Panc1 (cell line): ENCODE results near the gene PDCD1.

Source experiments
- CTCF ChIP-seq: fragments of 450-650 bp; IDR thresholded peaks from 2 replicates; pipeline ENCODE4 v1.5.1; 2017; ENCODE audit warnings: mild to moderate bottlenecking
- POLR2AphosphoS5 ChIP-seq: IDR thresholded peaks from 2 replicates; pipeline ENCODE4 v1.6.1; 2012; ENCODE audit warnings: mild to moderate bottlenecking, low read depth, low read length, moderate library complexity
- SIN3A ChIP-seq: IDR thresholded peaks from 2 replicates; pipeline ENCODE4 v1.6.1; 2012; ENCODE audit warnings: low read depth, mild to moderate bottlenecking, low read length, moderate library complexity, borderline replicate concordance; ENCODE audit not compliant: insufficient read depth
- TCF7L2 ChIP-seq: IDR thresholded peaks from 2 replicates; pipeline ENCODE4 v1.6.1; 2011; ENCODE audit warnings: mild to moderate bottlenecking, low read depth, low read length, inconsistent platforms
- TF ChIP-seq, protein P1 (sequence below), 2 experiments: IDR thresholded peaks; 2 replicates each; pipeline ENCODE4 v1.6.1; 2011 to 2012; ENCODE audit warnings: low read depth in 2 of 2, control low read depth in 1 of 2, low read length in 1 of 2, mild to moderate bottlenecking in 1 of 2, moderate library complexity in 1 of 2; ENCODE audit not compliant: insufficient read depth in 1 of 2

DNA sequence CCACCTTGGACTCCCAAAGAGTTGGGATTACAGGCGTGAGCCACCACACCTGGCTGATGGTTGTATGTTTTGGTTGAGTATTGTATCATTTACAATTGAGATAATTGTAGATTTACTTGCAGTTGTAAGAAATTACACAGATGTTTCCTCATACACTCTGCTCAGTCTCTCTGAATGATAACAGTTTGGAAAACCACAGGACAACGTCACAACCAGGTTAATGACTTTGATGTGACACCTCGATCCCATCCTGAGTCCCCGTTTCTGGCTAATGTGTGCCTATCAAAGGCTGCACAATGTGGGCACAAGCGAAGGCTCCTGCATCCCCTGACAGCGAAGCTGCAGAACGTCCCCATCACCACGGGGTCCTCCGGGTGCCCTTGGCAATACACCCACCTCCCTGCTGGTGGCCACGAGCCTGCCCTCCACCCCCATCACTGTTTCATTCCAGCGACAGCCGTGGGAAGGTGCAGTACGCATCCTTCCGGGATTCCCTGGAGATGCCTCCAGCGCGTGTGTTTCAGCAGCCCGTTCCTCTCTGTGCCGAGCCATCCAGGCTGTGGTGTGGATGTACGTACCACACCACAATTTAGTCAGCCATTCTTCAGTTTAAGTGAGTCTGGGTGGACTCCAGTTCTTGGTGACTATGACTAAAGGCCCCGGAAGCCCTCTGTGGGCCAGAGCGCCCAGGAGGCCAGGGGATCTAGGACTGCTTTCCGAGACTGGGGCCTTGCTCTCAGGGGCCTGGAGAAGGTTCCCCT, 4.3 kb upstream of the PDCD1 start:
- TF ChIP-seq POLR2AphosphoS5 (no peak), CTCF (no peak), SIN3A (no peak), TCF7L2 (no peak)
- TF ChIP-seq, protein P1, sequence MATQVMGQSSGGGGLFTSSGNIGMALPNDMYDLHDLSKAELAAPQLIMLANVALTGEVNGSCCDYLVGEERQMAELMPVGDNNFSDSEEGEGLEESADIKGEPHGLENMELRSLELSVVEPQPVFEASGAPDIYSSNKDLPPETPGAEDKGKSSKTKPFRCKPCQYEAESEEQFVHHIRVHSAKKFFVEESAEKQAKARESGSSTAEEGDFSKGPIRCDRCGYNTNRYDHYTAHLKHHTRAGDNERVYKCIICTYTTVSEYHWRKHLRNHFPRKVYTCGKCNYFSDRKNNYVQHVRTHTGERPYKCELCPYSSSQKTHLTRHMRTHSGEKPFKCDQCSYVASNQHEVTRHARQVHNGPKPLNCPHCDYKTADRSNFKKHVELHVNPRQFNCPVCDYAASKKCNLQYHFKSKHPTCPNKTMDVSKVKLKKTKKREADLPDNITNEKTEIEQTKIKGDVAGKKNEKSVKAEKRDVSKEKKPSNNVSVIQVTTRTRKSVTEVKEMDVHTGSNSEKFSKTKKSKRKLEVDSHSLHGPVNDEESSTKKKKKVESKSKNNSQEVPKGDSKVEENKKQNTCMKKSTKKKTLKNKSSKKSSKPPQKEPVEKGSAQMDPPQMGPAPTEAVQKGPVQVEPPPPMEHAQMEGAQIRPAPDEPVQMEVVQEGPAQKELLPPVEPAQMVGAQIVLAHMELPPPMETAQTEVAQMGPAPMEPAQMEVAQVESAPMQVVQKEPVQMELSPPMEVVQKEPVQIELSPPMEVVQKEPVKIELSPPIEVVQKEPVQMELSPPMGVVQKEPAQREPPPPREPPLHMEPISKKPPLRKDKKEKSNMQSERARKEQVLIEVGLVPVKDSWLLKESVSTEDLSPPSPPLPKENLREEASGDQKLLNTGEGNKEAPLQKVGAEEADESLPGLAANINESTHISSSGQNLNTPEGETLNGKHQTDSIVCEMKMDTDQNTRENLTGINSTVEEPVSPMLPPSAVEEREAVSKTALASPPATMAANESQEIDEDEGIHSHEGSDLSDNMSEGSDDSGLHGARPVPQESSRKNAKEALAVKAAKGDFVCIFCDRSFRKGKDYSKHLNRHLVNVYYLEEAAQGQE (IDR thresholded peaks at IDR 0.05; ENCODE audit: insufficient read depth in 1 of 2, low read depth in 2 of 2, low read length in 1 of 2), result no peak
